Inflammatory macrophage treated with lipopolysaccharide for 1 hour (primary cell): ENCODE data around the gene ENDOD1.
"Not testable (repeated sequence)": the region's sequence is repeated elsewhere in the genome, so short reads cannot be mapped to it uniquely, and the experiment has no call there.

Experiments used
- DNase-seq, 2 donors: peaks; one replicate each; pipeline ENCODE4 v3.0.0-alpha.2; 2020 to 2022

The ENDOD1 gene

DNA sequence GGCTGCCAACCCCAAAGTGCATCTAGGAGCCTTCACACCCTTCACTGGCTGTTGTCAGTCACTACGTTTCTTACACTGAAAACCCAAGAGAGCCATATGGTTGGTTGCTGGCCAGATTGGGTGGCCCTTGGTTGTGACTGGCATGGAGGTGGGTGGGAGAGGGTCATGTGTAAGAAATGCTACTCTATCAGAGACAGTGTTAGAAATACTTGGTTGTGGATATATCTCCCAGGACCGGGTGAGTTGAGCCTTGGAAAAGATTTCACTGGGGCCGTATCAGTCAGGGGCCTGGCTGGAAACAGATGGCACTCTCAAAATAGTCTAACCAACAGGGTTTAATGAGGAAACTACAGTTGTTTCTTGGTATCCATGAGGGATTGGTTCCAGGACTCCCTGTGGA, 15.2 kb downstream of the ENDOD1 start:
- DNase-seq, result no peak

GRCh38 chr11:95108159-95108611, 18.5 kb downstream of the ENDOD1 start:
- peak; percentile 20 to 24 for DNase-seq

DNA sequence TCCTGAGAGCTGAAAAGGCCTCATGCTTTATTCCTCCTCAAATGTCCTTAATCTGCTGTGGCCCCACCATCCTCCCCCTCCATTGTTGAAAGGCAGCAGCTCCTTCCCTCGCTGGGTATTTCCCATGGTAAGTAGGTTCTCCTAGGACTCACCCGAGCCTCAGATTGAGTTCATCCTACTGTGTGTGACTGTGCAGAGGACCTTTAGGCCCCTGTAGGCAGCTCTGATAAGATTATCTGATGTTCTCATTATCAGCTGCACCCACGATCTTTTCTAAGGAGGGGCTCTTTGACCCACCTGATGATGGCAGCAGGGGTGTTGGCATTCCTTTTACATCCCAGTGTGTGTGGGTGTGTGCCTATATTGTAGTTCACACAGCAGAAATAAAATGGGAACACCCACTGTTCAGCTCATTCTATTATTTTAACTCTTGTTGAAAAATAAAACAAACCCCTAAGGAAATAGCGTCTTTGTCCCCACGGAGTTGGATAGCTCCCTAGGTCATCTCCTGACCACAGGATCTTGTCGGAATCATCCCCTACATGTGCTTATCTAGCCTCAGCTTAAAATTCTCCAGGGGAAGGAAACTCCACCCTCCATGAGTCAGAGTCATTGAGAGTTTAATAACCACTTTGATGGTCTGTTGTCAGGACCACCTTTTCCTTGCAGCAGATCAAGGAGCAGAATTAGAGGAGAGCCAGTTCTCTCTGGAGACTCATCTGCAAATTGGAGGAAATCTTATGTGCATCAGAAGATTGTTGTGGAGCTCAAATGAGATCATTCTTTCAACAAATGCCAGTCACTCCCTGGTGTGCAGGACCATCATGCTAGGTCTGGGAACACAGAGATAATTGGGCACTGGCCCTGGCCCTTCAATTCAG, 19.3 kb downstream of the ENDOD1 start:
- no peak for DNase-seq

GRCh38 chr11:95111471-95111870, 21.8 kb downstream of the ENDOD1 start:
- not testable (repeated sequence) for DNase-seq

- DNase-seq, result no peak
Measured at GRCh38 chr11:95111923-95112540, 22.4 kb downstream of the ENDOD1 start.

DNA sequence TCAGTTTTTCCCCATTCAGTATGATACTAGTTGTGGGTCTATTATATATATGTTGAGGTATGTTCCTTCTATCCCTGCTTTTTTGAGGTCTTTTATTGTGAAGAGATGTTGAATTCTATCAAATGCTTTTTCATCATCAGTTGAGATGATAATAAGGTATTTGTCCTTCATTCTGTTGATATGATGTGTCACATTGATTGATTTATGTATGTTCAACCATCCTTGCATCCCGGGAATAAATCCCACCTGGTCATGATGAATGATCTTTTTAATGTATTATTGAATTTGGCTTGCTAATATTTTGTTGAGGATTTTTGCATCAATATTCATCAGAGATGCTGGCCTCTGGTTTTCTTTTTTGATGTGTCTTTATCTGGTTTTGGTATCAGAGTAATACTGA, 26.0 kb downstream of the ENDOD1 start:
- no peak for DNase-seq

DNA sequence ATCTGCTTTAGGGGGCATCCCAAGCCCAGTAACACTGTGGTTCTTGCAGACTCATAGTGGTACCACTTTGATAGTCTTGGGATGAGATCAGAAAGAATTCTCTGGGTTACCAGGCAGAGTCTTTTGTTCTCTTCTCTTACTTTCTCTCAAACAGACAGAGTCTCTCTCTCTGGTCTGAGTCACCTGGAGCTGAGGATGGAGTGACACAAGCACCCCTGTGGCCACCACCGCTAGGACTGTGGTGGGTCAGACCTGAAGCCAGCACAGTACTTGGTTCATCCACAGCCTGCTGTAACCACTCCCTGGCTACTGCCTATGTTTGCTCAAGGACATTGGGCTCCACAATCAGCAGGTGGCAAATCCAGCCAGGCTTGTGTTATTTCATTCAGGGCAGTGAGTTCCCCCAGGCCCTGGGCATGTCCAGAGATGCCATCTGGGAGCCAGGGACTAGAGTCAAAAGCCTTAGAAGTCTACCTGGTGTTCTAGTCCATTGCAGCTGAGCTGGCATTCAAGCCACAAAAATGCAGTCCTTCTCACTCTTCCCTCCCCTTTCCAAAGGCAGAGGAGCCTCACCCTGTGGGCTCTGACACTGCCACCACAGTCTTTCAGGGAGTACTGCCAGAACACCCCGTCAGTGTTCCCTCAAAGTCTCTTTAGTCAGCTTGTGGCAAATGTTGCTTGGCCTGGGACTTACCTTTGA, 29.9 kb downstream of the ENDOD1 start:
- DNase-seq, result no peak

- no peak for DNase-seq
Measured at GRCh38 chr11:95121698-95122097, 32.1 kb downstream of the ENDOD1 start.

GRCh38 chr11:95123556-95123955, 33.9 kb downstream of the ENDOD1 start:
- no peak for DNase-seq

- DNase-seq, result no peak
Measured at GRCh38 chr11:95128602-95129001, 39.0 kb downstream of the ENDOD1 start.

DNA sequence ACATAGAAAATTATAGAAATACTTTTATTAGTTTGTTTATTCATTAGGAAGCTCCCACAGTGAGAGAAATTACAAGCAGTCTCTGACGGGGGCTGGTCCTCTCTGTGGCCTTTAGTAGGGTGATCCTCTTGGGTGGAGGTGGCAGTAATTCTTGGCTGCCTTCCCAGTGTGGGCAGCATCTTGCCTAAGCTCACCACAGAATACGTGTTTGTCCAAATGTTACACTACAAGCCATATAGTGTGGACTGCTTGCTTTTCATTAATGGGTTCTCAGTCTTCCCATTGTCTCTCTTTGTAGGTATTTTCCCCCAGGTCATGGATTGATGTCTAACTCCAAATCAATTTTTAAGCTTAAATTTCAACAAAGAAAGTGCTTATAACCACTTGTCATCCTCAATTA, 43.3 kb downstream of the ENDOD1 start:
- DNase-seq, result peak; percentile 46 to 64

DNA sequence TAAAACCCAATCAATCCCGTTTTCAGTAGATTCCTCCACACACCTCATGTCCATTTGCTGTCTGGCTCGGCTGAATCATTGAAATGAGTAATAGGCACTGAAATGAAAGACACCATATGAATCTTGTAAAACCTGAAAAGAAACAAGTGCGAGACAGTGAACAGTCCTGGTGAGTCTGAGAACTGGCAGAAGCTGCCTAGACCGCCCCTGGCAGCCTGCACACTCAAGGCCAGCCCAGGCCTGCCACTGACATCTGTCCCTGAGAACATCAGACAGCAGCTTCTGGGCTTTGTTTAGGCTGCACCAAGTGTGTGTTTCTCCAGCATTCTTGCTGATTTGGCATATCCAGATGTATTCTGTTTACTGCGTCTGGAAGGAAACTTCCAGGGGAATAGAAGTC, 44.8 kb downstream of the ENDOD1 start:
- DNase-seq, result no peak

- DNase-seq, result no peak
Measured at GRCh38 chr11:95135155-95135554, 45.5 kb downstream of the ENDOD1 start.

DNA sequence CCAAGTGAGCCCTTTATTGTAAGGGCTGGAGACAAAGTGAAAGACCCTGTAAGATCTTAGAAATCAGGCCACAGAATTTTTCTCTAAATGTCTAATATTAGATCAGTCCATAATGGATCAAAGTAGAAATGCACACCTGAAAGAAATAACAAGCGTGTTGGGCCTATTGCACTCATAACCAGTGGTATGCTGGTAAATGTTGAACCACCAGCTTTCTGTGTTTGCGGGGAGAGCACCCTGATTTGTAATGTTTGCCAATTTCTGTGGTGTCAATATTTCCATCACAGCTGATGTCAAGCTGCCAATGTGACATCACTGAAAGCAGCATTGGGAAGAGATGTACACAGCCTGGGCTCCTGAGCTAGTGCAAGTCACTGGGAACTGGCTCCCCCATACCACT, 46.2 kb downstream of the ENDOD1 start:
- DNase-seq, result no peak

DNA sequence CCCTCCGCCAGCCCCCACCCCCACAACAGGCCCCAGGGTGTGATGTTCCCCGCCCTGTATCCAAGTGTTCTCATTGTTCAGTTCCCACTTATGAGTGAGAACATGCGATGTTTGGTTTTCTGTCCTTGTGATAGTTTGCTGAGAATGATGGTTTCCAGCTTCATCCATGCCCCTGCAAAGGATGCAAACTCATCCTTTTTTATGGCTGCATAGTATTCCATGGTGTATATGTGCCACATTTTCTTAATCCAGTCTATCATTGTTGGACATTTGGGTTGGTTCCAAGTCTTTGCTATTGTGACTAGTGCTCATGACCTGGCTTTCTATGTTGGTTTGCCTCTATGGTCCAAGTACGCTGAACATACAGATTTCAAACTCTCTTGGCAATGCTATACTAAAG, 47.1 kb downstream of the ENDOD1 start:
- DNase-seq, result not testable (repeated sequence)

DNA sequence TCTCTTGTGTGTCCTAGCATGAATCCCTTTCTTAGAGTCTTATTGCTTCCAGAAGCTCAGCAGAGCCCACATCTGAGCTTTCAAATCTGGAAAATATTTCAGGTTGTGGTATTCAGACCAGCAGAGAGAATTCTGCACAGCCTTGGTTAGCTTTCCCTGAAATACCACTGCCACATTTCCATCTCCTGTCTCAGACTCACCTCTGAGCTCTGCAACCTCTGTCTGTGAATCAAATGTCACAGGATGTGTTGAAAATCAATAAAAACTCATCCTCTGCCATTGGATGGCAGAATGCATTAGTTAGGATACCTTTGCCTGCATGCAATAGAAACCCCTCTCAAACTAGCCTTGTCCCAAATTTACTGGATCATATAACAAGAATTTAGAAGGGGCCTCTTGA, 47.7 kb downstream of the ENDOD1 start:
- DNase-seq, result no peak

- DNase-seq, result peak in 1 of 2 donors; percentile 25
Measured at GRCh38 chr11:95138448-95138847, 48.8 kb downstream of the ENDOD1 start.

DNA sequence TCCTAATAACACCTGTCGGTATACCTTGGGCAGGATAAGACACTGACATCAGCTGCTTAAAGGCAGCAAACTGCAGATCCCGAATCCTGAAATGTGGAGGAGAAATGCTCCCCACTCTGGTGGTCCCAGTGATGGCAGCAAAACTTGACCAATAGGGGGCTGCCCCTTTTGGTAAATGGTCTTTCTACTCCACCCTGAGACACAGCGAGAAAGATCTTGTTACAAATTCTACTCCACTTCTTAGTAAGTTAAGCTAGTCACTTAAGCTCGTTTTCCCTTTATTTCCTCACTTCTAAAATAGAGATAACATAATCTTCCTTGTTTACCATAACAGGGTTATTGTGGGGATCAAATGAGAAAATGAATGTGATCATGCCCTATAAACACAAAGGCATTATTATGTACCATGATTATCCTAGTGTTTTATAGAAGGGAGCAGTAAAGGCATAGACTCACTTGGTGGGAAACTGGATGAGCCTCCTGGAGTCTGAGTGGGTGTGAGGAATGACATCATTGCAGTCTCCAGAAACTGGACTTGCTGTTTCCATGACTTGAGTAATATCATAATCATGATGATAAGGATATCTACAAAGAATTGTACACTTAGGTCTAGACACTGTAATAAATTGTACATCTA, 50.9 kb downstream of the ENDOD1 start:
- DNase-seq, result peak; percentile 26 to 52

- DNase-seq, result no peak
Measured at GRCh38 chr11:95142431-95142830, 52.8 kb downstream of the ENDOD1 start.

DNA sequence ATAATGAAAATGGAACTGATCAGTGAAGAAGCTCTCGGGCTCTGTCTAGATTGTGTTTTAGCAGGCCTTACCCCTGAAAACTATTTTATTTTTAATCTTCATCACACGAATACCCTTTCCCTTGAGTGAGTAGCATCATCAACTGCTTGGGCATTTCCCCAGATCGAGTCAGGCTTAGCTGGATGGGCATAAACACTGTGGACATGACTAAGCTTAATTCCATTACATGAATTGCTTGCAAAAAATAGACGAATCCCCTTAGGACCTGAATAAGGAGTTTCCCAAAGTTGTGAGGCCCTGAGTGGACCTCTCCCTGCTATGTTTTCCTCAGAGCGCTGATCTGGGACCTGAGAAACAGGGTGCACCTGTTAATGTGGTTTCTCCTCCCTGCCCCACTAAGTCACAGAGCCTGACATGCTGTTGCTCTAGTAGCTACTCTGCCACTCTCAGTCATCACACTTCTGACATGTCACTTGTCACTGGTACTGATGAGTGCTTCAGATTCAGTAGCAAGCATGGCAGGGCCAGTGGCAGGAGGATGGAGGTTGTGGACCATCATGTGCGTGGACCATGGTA, 53.5 kb downstream of the ENDOD1 start:
- no peak for DNase-seq

- no peak for DNase-seq
Measured at GRCh38 chr11:95144313-95145235, 54.9 kb downstream of the ENDOD1 start.
